GM21367 (cell line): Measurements from ENCODE around the gene ANO4.
"Not testable (repeated sequence)": the region's sequence is repeated elsewhere in the genome, so short reads cannot be mapped to it uniquely, and the experiment has no call there.

ENCODE experiments used
- ATAC-seq: cut with Tn5 transposase; IDR thresholded peaks from one replicate; pipeline ENCODE4 v1.9.1; 2021; ENCODE audit not compliant: unreplicated experiment

Gene ANO4

GRCh38 chr12:101038289-101038871 is 243.8 kb downstream of the ANO4 start:
- ATAC-seq, result peak; percentile 68

- no peak for ATAC-seq
These were observed 245.4 kb downstream of the ANO4 start for GRCh38 chr12:101039848-101040531.

- no peak for ATAC-seq
These were observed 246.4 kb downstream of the ANO4 start for GRCh38 chr12:101040936-101041335.

GRCh38 chr12:101042211-101042610 is 247.6 kb downstream of the ANO4 start:
- ATAC-seq, result no peak

GRCh38 chr12:101044512-101045059 is 250.0 kb downstream of the ANO4 start:
- ATAC-seq, result no peak

GRCh38 chr12:101045486-101046464 is 251.2 kb downstream of the ANO4 start:
- no peak for ATAC-seq

- ATAC-seq, result no peak
These were observed 253.1 kb downstream of the ANO4 start for GRCh38 chr12:101047652-101048051.

- no peak for ATAC-seq
These were observed 256.1 kb downstream of the ANO4 start for GRCh38 chr12:101050631-101051030.

GRCh38 chr12:101051151-101051550 is 256.6 kb downstream of the ANO4 start:
- ATAC-seq, result no peak

- no peak for ATAC-seq
These were observed 257.4 kb downstream of the ANO4 start for GRCh38 chr12:101051901-101052550.

GRCh38 chr12:101053203-101053602 is 258.6 kb downstream of the ANO4 start:
- ATAC-seq, result no peak

- ATAC-seq, result no peak
These were observed 261.4 kb downstream of the ANO4 start for GRCh38 chr12:101055940-101056339.

GRCh38 chr12:101062508-101062907 is 267.9 kb downstream of the ANO4 start:
- not testable (repeated sequence) for ATAC-seq

- ATAC-seq, result no peak
These were observed 270.1 kb downstream of the ANO4 start for GRCh38 chr12:101064721-101065120.

GRCh38 chr12:101066489-101066888 is 271.9 kb downstream of the ANO4 start:
- ATAC-seq, result no peak

GRCh38 chr12:101068402-101068801 is 273.8 kb downstream of the ANO4 start:
- no peak for ATAC-seq

- ATAC-seq, result no peak
These were observed 274.3 kb downstream of the ANO4 start for GRCh38 chr12:101068836-101069235.

- ATAC-seq, result peak; percentile 54
These were observed 280.5 kb downstream of the ANO4 start for GRCh38 chr12:101074940-101075680.

- ATAC-seq, result no peak
These were observed 282.3 kb downstream of the ANO4 start for GRCh38 chr12:101076921-101077320.
